ENCODE measurements around the gene TBC1D17.

Gene TBC1D17

GRCh38 chr19:49879243-49879963 is 1.9 kb downstream of the TBC1D17 start:
- DNase-seq, result no peak

GRCh38 chr19:49880162-49880869 is 2.8 kb downstream of the TBC1D17 start:
- no peak for DNase-seq

- DNase-seq, result no peak
These were observed 3.7 kb downstream of the TBC1D17 start for GRCh38 chr19:49881186-49881585.

- DNase-seq, result no peak
These were observed 4.3 kb downstream of the TBC1D17 start for GRCh38 chr19:49881672-49882394.

- DNase-seq, result no peak
These were observed 5.1 kb downstream of the TBC1D17 start for GRCh38 chr19:49882643-49883042.

- no peak for DNase-seq
These were observed 5.6 kb downstream of the TBC1D17 start for GRCh38 chr19:49883094-49883493.

GRCh38 chr19:49884109-49884508 is 6.6 kb downstream of the TBC1D17 start:
- DNase-seq, result no peak

GRCh38 chr19:49884760-49885159 is 7.3 kb downstream of the TBC1D17 start:
- DNase-seq, result no peak

GRCh38 chr19:49887037-49887664 is 9.6 kb downstream of the TBC1D17 start:
- DNase-seq, result no peak

- DNase-seq, result no peak
These were observed 10.4 kb downstream of the TBC1D17 start for GRCh38 chr19:49887665-49888509.

GRCh38 chr19:49888510-49888824 is 11.0 kb downstream of the TBC1D17 start:
- DNase-seq, result no peak

GRCh38 chr19:49889038-49889686 is 11.7 kb downstream of the TBC1D17 start:
- DNase-seq, result no peak

- DNase-seq, result peak; percentile 38
These were observed 12.3 kb downstream of the TBC1D17 start for GRCh38 chr19:49889687-49890348.

- DNase-seq, result no peak
These were observed 13.1 kb downstream of the TBC1D17 start for GRCh38 chr19:49890349-49891311.

GRCh38 chr19:49891393-49891792 is 13.9 kb downstream of the TBC1D17 start:
- DNase-seq, result no peak

GRCh38 chr19:49892716-49893115 is 15.2 kb downstream of the TBC1D17 start:
- no peak for DNase-seq

- no peak for DNase-seq
These were observed 16.6 kb downstream of the TBC1D17 start for GRCh38 chr19:49894011-49894664.

- DNase-seq, result no peak
These were observed 17.5 kb downstream of the TBC1D17 start for GRCh38 chr19:49894879-49895565.
